ENCODE results near the gene LSM14A. TPM values are rescaled to one million over a fixed set of nuclear protein-coding genes. Genes with fewer than 3 reads are reported as not detected.
A peak's percentile ranks its signal among the peaks of the same experiment; 100 is the strongest.

Gene LSM14A
- total RNA-seq, 2 experiments from 2014 or later, result 120 to 129 TPM

GRCh38 chr19:34225659-34226015 is 53.3 kb downstream of the LSM14A start:
- no peak for DNase-seq
- no peaks in the 10 kb centered on the region for H3K9me3 Mint-ChIP-seq
- peaks cover 54% of the 10 kb centered on the region for H3K4me1 Mint-ChIP-seq
- peak overlapping the region; percentile 60 for H3K27ac Mint-ChIP-seq
- ChIA-PET CTCF (interaction anchor here (0.8 to 2.8 kb wide), 6 partner anchors 8 to 202 kb away, joined by 3 to 10 read pairs (median 3); partner anchors contain the start of gene UBA2), POLR2A (interaction anchor here (0.7 to 3.6 kb wide), 11 partner anchors 12 to 202 kb away, joined by 3 to 29 read pairs (median 3); partner anchors contain the start of gene LSM14A)
- H3K36me3 Mint-ChIP-seq (ENCODE audit: low read depth), result peaks cover 86% of the 10 kb centered on the region
- no peaks in the 10 kb centered on the region for H3K27me3 Mint-ChIP-seq
- H3K4me3 Mint-ChIP-seq, result no peak overlapping the region

- no peaks in the 10 kb centered on the region for H3K27me3 Mint-ChIP-seq
- ChIA-PET CTCF (interaction anchor here (0.6 to 2.8 kb wide), 5 partner anchors 43 to 136 kb away, joined by 3 to 10 read pairs (median 4); no protein-coding TSS in a partner anchor), POLR2A (interaction anchor here (0.7 to 3.6 kb wide), 9 partner anchors 11 to 202 kb away, joined by 3 to 29 read pairs (median 3); partner anchors contain the start of gene LSM14A)
- peaks cover 57% of the 10 kb centered on the region for H3K4me1 Mint-ChIP-seq
- H3K27ac Mint-ChIP-seq, result peak overlapping the region; percentile 60
- H3K9me3 Mint-ChIP-seq, result no peaks in the 10 kb centered on the region
- no peak overlapping the region for H3K4me3 Mint-ChIP-seq
- peak; percentile 24 for DNase-seq
- peaks cover 88% of the 10 kb centered on the region for H3K36me3 Mint-ChIP-seq (ENCODE audit: low read depth)
These were observed 53.7 kb downstream of the LSM14A start for GRCh38 chr19:34226036-34226435.

DNA sequence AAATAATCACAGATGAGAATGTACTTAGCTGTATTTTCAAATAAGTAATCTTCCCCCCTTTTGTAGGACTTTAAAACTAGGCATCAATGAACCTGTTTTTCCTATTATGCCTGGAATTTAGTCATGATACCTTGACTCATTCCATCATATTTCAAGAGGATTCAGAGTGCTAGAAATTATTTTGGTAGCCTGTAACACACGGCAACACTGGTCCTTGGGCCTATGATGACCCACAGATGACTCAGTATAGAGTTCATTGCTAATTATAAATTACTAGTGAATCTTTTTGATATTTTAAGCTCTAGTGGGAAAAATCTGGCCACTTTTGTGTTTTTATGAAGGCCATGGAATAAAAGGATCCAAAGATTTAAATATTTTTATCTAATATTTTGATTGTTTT is 56.0 kb downstream of the LSM14A start:
- no peaks in the 10 kb centered on the region for H3K9me3 Mint-ChIP-seq
- H3K27me3 Mint-ChIP-seq, result no peaks in the 10 kb centered on the region
- ChIA-PET CTCF (no interaction called here), POLR2A (interaction anchor here (0.8 kb wide), 1 partner anchor 122 kb away, joined by 3 read pairs; no protein-coding TSS in a partner anchor)
- H3K4me3 Mint-ChIP-seq, result no peak overlapping the region
- H3K36me3 Mint-ChIP-seq (ENCODE audit: low read depth), result peaks cover 69% of the 10 kb centered on the region
- no peak overlapping the region for H3K27ac Mint-ChIP-seq
- no peak for DNase-seq
- H3K4me1 Mint-ChIP-seq, result peaks cover 77% of the 10 kb centered on the region

GRCh38 chr19:34228762-34229161 is 56.5 kb downstream of the LSM14A start:
- peaks cover 79% of the 10 kb centered on the region for H3K4me1 Mint-ChIP-seq
- DNase-seq, result no peak
- no peaks in the 10 kb centered on the region for H3K9me3 Mint-ChIP-seq
- ChIA-PET POLR2A (interaction anchor here (0.8 kb wide), 1 partner anchor 122 kb away, joined by 3 read pairs; no protein-coding TSS in a partner anchor), CTCF (no interaction called here)
- no peaks in the 10 kb centered on the region for H3K27me3 Mint-ChIP-seq
- H3K36me3 Mint-ChIP-seq (ENCODE audit: low read depth), result peaks cover 64% of the 10 kb centered on the region
- no peak overlapping the region for H3K4me3 Mint-ChIP-seq
- no peak overlapping the region for H3K27ac Mint-ChIP-seq

DNA sequence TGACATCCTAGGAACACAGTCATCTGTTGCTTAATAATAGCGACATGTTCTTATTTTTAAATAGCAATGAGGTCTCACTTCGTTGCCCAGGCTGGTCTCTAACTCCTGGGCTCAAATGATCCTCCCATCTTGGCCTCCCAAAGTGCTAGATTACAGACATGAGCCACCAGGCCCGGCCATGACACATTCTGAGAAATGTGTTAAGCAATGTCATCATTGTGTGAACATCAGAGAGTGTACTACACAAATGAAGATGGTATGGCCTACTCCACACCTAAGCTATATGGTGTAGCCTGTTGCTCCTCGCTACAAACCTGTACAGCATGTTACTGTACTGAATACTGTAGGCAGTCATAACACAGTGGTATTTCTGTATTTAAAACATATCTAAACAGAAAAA is 57.4 kb downstream of the LSM14A start:
- peaks cover 56% of the 10 kb centered on the region for H3K36me3 Mint-ChIP-seq (ENCODE audit: low read depth)
- no peaks in the 10 kb centered on the region for H3K9me3 Mint-ChIP-seq
- H3K27me3 Mint-ChIP-seq, result no peaks in the 10 kb centered on the region
- H3K4me1 Mint-ChIP-seq, result peaks cover 75% of the 10 kb centered on the region
- POLR2A ChIA-PET, result no interaction called here
- no peak overlapping the region for H3K27ac Mint-ChIP-seq
- CTCF ChIA-PET, result no interaction called here
- DNase-seq, result no peak
- no peak overlapping the region for H3K4me3 Mint-ChIP-seq

GRCh38 chr19:34230820-34231219 is 58.5 kb downstream of the LSM14A start:
- H3K36me3 Mint-ChIP-seq (ENCODE audit: low read depth), result peaks cover 50% of the 10 kb centered on the region
- H3K9me3 Mint-ChIP-seq, result no peaks in the 10 kb centered on the region
- CTCF ChIA-PET, result no interaction called here

GRCh38 chr19:34231439-34231838 is 59.1 kb downstream of the LSM14A start:
- peaks cover 58% of the 10 kb centered on the region for H3K4me1 Mint-ChIP-seq
- no peaks in the 10 kb centered on the region for H3K27me3 Mint-ChIP-seq
- no peak overlapping the region for H3K4me3 Mint-ChIP-seq
- no peak for DNase-seq
- ChIA-PET CTCF (interaction anchor here (1.2 kb wide), 1 partner anchor 11 kb away, joined by 3 read pairs; no protein-coding TSS in a partner anchor), POLR2A (interaction anchor here (0.6 to 2.9 kb wide), 2 partner anchors 31 to 59 kb away, joined by 3 to 18 read pairs; partner anchors contain the start of gene LSM14A)
- peaks cover 45% of the 10 kb centered on the region for H3K36me3 Mint-ChIP-seq (ENCODE audit: low read depth)
- H3K27ac Mint-ChIP-seq, result no peak overlapping the region
- H3K9me3 Mint-ChIP-seq, result no peaks in the 10 kb centered on the region

More at GRCh38 chr19:34230820-34231219, 58.5 kb downstream of the LSM14A start:
- Mint-ChIP-seq H3K27ac (no peak overlapping the region), H3K4me1 (peaks cover 64% of the 10 kb centered on the region), H3K27me3 (no peaks in the 10 kb centered on the region), H3K4me3 (no peak overlapping the region)
- DNase-seq, result no peak
- POLR2A ChIA-PET, result interaction anchor here (0.6 to 2.9 kb wide), 2 partner anchors 32 to 58 kb away, joined by 3 to 18 read pairs; partner anchors contain the start of gene LSM14A

GRCh38 chr19:34232566-34233481 is 60.5 kb downstream of the LSM14A start:
- peak overlapping the region; percentile 85 for H3K27ac Mint-ChIP-seq
- DNase-seq, result peak; percentile 35
- peak overlapping the region; percentile 58 for H3K4me3 Mint-ChIP-seq

DNA sequence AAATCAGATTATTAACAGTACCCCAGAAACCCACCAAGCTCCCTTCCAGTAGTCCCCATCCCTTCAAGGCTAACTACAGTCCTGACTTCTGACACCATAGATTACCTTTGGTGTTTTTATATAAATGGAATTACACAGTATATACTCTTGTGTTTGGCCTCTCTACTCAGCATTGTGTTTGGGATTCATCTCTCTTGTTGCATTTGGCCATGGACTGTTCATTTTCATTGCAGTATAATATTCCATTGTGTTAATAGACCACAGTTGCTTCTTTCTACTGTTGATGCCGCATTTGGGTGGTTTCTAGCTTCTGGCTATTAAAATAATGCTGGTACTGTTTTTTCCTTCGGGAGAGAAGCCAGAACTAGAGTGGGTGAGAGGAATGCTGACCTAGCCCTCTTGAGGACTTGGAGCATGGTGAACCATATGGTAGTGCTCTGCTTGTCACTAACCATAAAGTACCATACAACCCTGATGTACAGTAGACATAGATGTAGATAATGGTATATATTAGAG is 63.2 kb downstream of the LSM14A start:
- Mint-ChIP-seq H3K27me3 (no peaks in the 10 kb centered on the region), H3K4me1 (peaks cover 32% of the 10 kb centered on the region), H3K4me3 (no peak overlapping the region), H3K9me3 (no peaks in the 10 kb centered on the region), H3K36me3 (ENCODE audit: low read depth) (peaks cover 13% of the 10 kb centered on the region), H3K27ac (no peak overlapping the region)
- ChIA-PET CTCF (no interaction called here), POLR2A (interaction anchor here (0.9 kb wide), 1 partner anchor 64 kb away, joined by 3 read pairs; no protein-coding TSS in a partner anchor)
- DNase-seq, result no peak

More at GRCh38 chr19:34232566-34233481, 60.5 kb downstream of the LSM14A start:
- H3K4me1 Mint-ChIP-seq, result peaks cover 48% of the 10 kb centered on the region
- ChIA-PET CTCF (interaction anchor here (0.5 to 2.1 kb wide), 10 partner anchors 8 to 127 kb away, joined by 3 to 6 read pairs (median 3); partner anchors contain the start of gene LSM14A), POLR2A (interaction anchor here (0.9 to 2.9 kb wide), 11 partner anchors 10 to 120 kb away, joined by 3 to 18 read pairs (median 4); partner anchors contain the start of gene LSM14A)
- no peaks in the 10 kb centered on the region for H3K9me3 Mint-ChIP-seq
- no peaks in the 10 kb centered on the region for H3K27me3 Mint-ChIP-seq
- H3K36me3 Mint-ChIP-seq (ENCODE audit: low read depth), result peaks cover 33% of the 10 kb centered on the region

DNA sequence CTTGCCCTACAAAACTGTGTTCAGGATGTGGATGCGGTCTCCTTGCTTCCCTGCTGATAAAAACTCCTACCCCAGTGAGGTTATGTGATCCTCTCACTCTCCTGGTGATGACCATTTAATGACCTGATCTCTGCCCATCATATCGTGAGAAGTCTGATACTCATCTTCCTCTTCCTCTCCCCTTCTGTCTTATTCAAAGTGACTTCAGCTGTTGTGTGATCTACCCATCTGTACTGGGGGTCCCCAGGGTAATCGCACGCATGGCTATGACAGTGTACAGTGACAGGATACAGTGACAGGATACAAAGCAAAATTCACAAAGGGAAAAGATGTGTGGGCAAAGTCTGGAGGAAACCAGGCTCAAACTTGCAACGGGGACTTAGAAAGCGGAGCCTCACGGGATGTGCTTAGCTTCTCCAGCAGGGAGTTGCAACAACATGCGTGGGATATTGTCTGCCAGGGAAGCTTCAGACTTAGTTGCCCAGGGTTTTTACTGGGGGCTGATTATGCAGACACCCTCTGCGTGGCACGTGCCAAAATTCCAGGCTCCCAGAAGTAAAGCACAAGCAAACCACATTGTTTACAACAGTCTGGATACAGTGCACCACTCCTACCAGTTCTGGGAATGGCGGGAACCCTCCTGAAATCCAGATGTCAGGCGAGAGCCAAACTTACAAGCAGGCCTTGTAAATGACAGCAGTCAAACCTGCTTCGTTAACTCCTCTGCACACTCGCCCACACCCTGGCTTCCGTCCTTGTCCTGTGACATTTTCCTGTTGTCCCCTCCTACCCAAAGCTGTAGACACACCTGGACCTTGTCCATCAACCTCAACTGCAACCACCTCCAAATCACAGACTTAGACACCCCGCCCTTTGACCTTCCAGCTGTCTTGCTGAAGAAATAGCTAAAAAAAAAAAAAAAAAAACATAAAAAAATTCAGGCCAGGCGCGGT is 64.0 kb downstream of the LSM14A start:
- CTCF ChIA-PET, result interaction anchor here (0.6 kb wide), 2 partner anchors 37 to 807 kb away, joined by 3 to 4 read pairs; no protein-coding TSS in a partner anchor
- no peak overlapping the region for H3K27ac Mint-ChIP-seq
- H3K9me3 Mint-ChIP-seq, result no peaks in the 10 kb centered on the region
- H3K4me3 Mint-ChIP-seq, result no peak overlapping the region
- peaks cover 26% of the 10 kb centered on the region for H3K4me1 Mint-ChIP-seq
- H3K27me3 Mint-ChIP-seq, result no peaks in the 10 kb centered on the region
- H3K36me3 Mint-ChIP-seq (ENCODE audit: low read depth), result peaks cover 8% of the 10 kb centered on the region
- DNase-seq, result no peak
- POLR2A ChIA-PET, result interaction anchor here (0.9 to 1.7 kb wide), 2 partner anchors 10 to 65 kb away, joined by 3 to 5 read pairs; no protein-coding TSS in a partner anchor

DNA sequence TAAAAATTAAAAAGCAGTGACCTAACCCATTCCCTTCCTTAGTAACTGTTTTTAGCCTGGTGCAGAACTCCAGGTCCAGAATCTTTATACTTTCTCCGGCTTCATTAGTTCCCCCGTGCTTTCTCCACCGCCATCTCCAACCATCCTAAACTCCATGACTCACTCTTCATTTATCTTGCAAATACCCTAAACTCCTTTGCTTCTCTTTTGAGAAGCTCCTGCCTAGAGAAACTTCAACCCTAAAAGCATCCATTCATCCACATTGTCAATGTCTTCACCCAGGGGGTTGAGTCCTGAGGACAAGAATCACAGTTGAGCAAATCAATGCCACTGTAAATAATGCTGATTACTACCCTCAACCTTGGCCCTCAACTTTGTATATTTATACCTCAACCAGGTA is 65.0 kb downstream of the LSM14A start:
- H3K36me3 Mint-ChIP-seq (ENCODE audit: low read depth), result peaks cover 8% of the 10 kb centered on the region
- no peaks in the 10 kb centered on the region for H3K27me3 Mint-ChIP-seq
- POLR2A ChIA-PET, result interaction anchor here (1.7 kb wide), 1 partner anchor 11 kb away, joined by 5 read pairs; no protein-coding TSS in a partner anchor
- no peaks in the 10 kb centered on the region for H3K9me3 Mint-ChIP-seq
- CTCF ChIA-PET, result no interaction called here
- DNase-seq, result no peak
- peaks cover 17% of the 10 kb centered on the region for H3K4me1 Mint-ChIP-seq
- no peak overlapping the region for H3K4me3 Mint-ChIP-seq
- no peak overlapping the region for H3K27ac Mint-ChIP-seq

DNA sequence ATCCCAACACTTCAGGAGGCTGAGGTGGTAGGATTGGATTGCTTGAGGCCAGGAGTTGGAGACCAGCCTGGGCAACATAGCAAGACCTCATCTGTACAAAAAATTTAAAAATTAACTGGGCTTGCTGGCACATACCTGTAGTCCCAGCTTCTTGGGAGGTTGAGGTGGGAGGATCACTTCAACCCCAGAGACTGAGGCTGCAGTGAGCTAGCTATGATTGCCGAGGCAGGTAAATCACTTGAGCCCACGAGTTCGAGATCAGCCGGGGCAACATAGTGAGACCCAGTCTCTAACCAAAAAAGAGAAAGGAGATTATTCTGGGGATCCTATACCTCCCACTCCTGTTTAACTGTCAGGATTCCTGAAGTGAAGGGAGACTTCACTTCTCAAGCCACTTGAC is 65.6 kb downstream of the LSM14A start:
- no peaks in the 10 kb centered on the region for H3K9me3 Mint-ChIP-seq
- H3K27me3 Mint-ChIP-seq, result no peaks in the 10 kb centered on the region
- ChIA-PET POLR2A (interaction anchor here (1.7 kb wide), 1 partner anchor 12 kb away, joined by 5 read pairs; no protein-coding TSS in a partner anchor), CTCF (no interaction called here)
- H3K4me3 Mint-ChIP-seq, result no peak overlapping the region
- peaks cover 11% of the 10 kb centered on the region for H3K4me1 Mint-ChIP-seq
- peaks cover 8% of the 10 kb centered on the region for H3K36me3 Mint-ChIP-seq (ENCODE audit: low read depth)
- H3K27ac Mint-ChIP-seq, result no peak overlapping the region
- DNase-seq, result no peak
